ENCODE measurements around the gene DUSP9.

GRCh38 chrX:153692003-153692402, 45.0 kb downstream of the DUSP9 start:
- no peak for TF ChIP-seq EZH2 (IDR thresholded peaks at IDR 0.05; ENCODE audit: borderline replicate concordance, low read depth, low read length, poor library complexity, severe bottlenecking)
- TF ChIP-seq, protein P1, sequence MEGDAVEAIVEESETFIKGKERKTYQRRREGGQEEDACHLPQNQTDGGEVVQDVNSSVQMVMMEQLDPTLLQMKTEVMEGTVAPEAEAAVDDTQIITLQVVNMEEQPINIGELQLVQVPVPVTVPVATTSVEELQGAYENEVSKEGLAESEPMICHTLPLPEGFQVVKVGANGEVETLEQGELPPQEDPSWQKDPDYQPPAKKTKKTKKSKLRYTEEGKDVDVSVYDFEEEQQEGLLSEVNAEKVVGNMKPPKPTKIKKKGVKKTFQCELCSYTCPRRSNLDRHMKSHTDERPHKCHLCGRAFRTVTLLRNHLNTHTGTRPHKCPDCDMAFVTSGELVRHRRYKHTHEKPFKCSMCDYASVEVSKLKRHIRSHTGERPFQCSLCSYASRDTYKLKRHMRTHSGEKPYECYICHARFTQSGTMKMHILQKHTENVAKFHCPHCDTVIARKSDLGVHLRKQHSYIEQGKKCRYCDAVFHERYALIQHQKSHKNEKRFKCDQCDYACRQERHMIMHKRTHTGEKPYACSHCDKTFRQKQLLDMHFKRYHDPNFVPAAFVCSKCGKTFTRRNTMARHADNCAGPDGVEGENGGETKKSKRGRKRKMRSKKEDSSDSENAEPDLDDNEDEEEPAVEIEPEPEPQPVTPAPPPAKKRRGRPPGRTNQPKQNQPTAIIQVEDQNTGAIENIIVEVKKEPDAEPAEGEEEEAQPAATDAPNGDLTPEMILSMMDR (conservative IDR thresholded peaks at IDR 0.05; ENCODE audit: low read depth, low read length) = no peak

Data from A673 (cell line).